Subcutaneous abdominal adipose tissue (tissue), 5 donors: ENCODE measurements around the gene LSMEM2.

Experiments
- H3K27ac ChIP-seq: one replicate; pipeline ENCODE4 v1.7.0; 2013; ENCODE audit warnings: low read depth, mild to moderate bottlenecking, inconsistent platforms, low read length, moderate library complexity
- H3K27me3 ChIP-seq, 5 donors: one replicate each; pipeline ENCODE4 v1.7.0; 2013; ENCODE audit warnings: low read length in 5 of 5, inconsistent platforms in 1 of 5; ENCODE audit not compliant: control insufficient read depth in 5 of 5, insufficient read depth in 4 of 5
- H3K36me3 ChIP-seq, 5 donors: one replicate each; pipeline ENCODE4 v1.7.0; 2013; ENCODE audit warnings: low read length in 5 of 5; ENCODE audit not compliant: control insufficient read depth in 5 of 5, insufficient read depth in 5 of 5
- H3K4me1 ChIP-seq, 5 donors: one replicate each; pipeline ENCODE4 v1.7.0; 2013; ENCODE audit warnings: low read length in 5 of 5, mild to moderate bottlenecking in 3 of 5, moderate library complexity in 1 of 5; ENCODE audit not compliant: control insufficient read depth in 5 of 5, insufficient read depth in 5 of 5
- H3K4me3 ChIP-seq, 5 donors: one replicate each; pipeline ENCODE4 v1.7.0; 2013; ENCODE audit warnings: low read length in 5 of 5, low read depth in 1 of 5
- H3K9ac ChIP-seq, 5 donors: one replicate each; pipeline ENCODE4 v1.7.0; 2013; ENCODE audit warnings: low read length in 5 of 5, mild to moderate bottlenecking in 4 of 5, moderate library complexity in 3 of 5
- H3K9me3 ChIP-seq, 5 donors: one replicate each; pipeline ENCODE4 v1.7.0; 2013; ENCODE audit warnings: low read length in 5 of 5; ENCODE audit not compliant: control insufficient read depth in 5 of 5
- donor health status: healthy.
- donor health status: healthy.
- donor health status: healthy.
- donor health status: healthy.
- donor health status: healthy.

The LSMEM2 gene

GRCh38 chr3:50323614-50324199, 44.8 kb downstream of the LSMEM2 start:
- peak overlapping the region in 4 of 5 donors; percentile 16 to 95 (median 58) for H3K4me3 ChIP-seq
- peak overlapping the region; percentile 86 for H3K27ac ChIP-seq
- H3K9ac ChIP-seq, result peak overlapping the region in 2 of 5 donors; percentile 11 to 32
- peaks cover 0 to 27% (median 22%) of the 10 kb centered on the region in 5 donors for H3K36me3 ChIP-seq
- H3K27me3 ChIP-seq, result no peaks in the 10 kb centered on the region
- no peaks in the 10 kb centered on the region for H3K9me3 ChIP-seq
- H3K4me1 ChIP-seq, result peaks cover 24 to 79% (median 75%) of the 10 kb centered on the region in 5 donors

- Histone ChIP-seq H3K27ac (peak overlapping the region; percentile 86), H3K36me3 (peaks cover 0 to 23% (median 19%) of the 10 kb centered on the region in 5 donors), H3K9me3 (no peaks in the 10 kb centered on the region), H3K27me3 (no peaks in the 10 kb centered on the region), H3K4me1 (peaks cover 16 to 73% (median 68%) of the 10 kb centered on the region in 5 donors), H3K9ac (peak overlapping the region in 2 of 5 donors; percentile 11 to 32), H3K4me3 (peak overlapping the region in 1 of 5 donors; percentile 4)
Measured at GRCh38 chr3:50324351-50325112, 45.6 kb downstream of the LSMEM2 start.

GRCh38 chr3:50325113-50325480, 46.2 kb downstream of the LSMEM2 start:
- no peak overlapping the region for H3K9ac ChIP-seq
- H3K9me3 ChIP-seq, result no peaks in the 10 kb centered on the region
- H3K27me3 ChIP-seq, result no peaks in the 10 kb centered on the region
- peak overlapping the region; percentile 86 for H3K27ac ChIP-seq
- peaks cover 0 to 23% (median 21%) of the 10 kb centered on the region in 5 donors for H3K36me3 ChIP-seq
- H3K4me1 ChIP-seq, result peaks cover 11 to 67% (median 62%) of the 10 kb centered on the region in 5 donors
- H3K4me3 ChIP-seq, result no peak overlapping the region

GRCh38 chr3:50325497-50326181, 46.8 kb downstream of the LSMEM2 start:
- H3K4me1 ChIP-seq, result peaks cover 8 to 62% (median 57%) of the 10 kb centered on the region in 5 donors
- no peak overlapping the region for H3K4me3 ChIP-seq
- peak overlapping the region in 1 of 5 donors; percentile 13 for H3K9ac ChIP-seq
- no peaks in the 10 kb centered on the region for H3K27me3 ChIP-seq
- no peaks in the 10 kb centered on the region for H3K9me3 ChIP-seq
- H3K36me3 ChIP-seq, result peaks cover 0 to 29% (median 27%) of the 10 kb centered on the region in 5 donors
- H3K27ac ChIP-seq, result peak overlapping the region; percentile 86

- no peak overlapping the region for H3K4me3 ChIP-seq
- peaks cover 4 to 34% (median 32%) of the 10 kb centered on the region in 5 donors for H3K36me3 ChIP-seq
- H3K9ac ChIP-seq, result no peak overlapping the region
- H3K9me3 ChIP-seq, result no peaks in the 10 kb centered on the region
- H3K4me1 ChIP-seq, result peaks cover 8 to 59% (median 54%) of the 10 kb centered on the region in 5 donors
- no peaks in the 10 kb centered on the region for H3K27me3 ChIP-seq
- no peak overlapping the region for H3K27ac ChIP-seq
Measured at GRCh38 chr3:50326182-50326541, 47.3 kb downstream of the LSMEM2 start.

- Histone ChIP-seq H3K27me3 (no peaks in the 10 kb centered on the region), H3K27ac (peak overlapping the region; percentile 77), H3K36me3 (peaks cover 4 to 44% (median 41%) of the 10 kb centered on the region in 5 donors), H3K9ac (peak overlapping the region; percentile 84 to 96 (median 92)), H3K4me3 (peak overlapping the region; percentile 81 to 89 (median 88)), H3K9me3 (no peaks in the 10 kb centered on the region), H3K4me1 (peaks cover 8 to 56% (median 49%) of the 10 kb centered on the region in 5 donors)
Measured at GRCh38 chr3:50327129-50327528, 48.2 kb downstream of the LSMEM2 start.

- Histone ChIP-seq H3K9me3 (no peaks in the 10 kb centered on the region), H3K27ac (peak within 1 kb of the TSS; percentile 77), H3K4me1 (peaks cover 10 to 50% (median 42%) of the 10 kb centered on the region in 5 donors), H3K4me3 (peak within 1 kb of the TSS; percentile 81 to 89 (median 88)), H3K27me3 (no peaks in the 10 kb centered on the region), H3K36me3 (peaks cover 4 to 47% (median 43%) of the 10 kb centered on the region in 5 donors), H3K9ac (peak within 1 kb of the TSS; percentile 84 to 96 (median 92))
Measured at GRCh38 chr3:50327943-50328691, 49.2 kb downstream of the LSMEM2 start, which contains the start of gene TUSC2. TUSC2 (minus strand) TSS chr3:50328223; CDS start chr3:50328099, 124 bp downstream.

- Histone ChIP-seq H3K27me3 (no peaks in the 10 kb centered on the region), H3K4me3 (no peak overlapping the region), H3K9ac (no peak overlapping the region), H3K36me3 (peaks cover 4 to 47% (median 40%) of the 10 kb centered on the region in 5 donors), H3K27ac (no peak overlapping the region), H3K9me3 (no peaks in the 10 kb centered on the region), H3K4me1 (peaks cover 15 to 52% (median 46%) of the 10 kb centered on the region in 5 donors)
Measured at GRCh38 chr3:50330330-50330729, 51.4 kb downstream of the LSMEM2 start.

- Histone ChIP-seq H3K27me3 (no peaks in the 10 kb centered on the region), H3K4me3 (no peak overlapping the region), H3K9ac (no peak overlapping the region), H3K27ac (no peak overlapping the region), H3K36me3 (peaks cover 4 to 36% (median 31%) of the 10 kb centered on the region in 5 donors), H3K4me1 (peaks cover 16 to 58% (median 54%) of the 10 kb centered on the region in 5 donors), H3K9me3 (no peaks in the 10 kb centered on the region)
Measured at GRCh38 chr3:50331364-50331907, 52.5 kb downstream of the LSMEM2 start.
